ENCODE data around the gene HIP1R. TPM values are rescaled to one million over a fixed set of nuclear protein-coding genes. Genes with fewer than 3 reads are reported as not detected.
A peak's percentile ranks its signal among the peaks of the same experiment; 100 is the strongest.

Gene HIP1R
- total and polyA plus RNA-seq, 10 of the 15 experiments (the other 5 are each of a cell fraction or from before 2014, with no cell fraction given) = 0.18 to 27.7 (median 11.7) TPM

DNA sequence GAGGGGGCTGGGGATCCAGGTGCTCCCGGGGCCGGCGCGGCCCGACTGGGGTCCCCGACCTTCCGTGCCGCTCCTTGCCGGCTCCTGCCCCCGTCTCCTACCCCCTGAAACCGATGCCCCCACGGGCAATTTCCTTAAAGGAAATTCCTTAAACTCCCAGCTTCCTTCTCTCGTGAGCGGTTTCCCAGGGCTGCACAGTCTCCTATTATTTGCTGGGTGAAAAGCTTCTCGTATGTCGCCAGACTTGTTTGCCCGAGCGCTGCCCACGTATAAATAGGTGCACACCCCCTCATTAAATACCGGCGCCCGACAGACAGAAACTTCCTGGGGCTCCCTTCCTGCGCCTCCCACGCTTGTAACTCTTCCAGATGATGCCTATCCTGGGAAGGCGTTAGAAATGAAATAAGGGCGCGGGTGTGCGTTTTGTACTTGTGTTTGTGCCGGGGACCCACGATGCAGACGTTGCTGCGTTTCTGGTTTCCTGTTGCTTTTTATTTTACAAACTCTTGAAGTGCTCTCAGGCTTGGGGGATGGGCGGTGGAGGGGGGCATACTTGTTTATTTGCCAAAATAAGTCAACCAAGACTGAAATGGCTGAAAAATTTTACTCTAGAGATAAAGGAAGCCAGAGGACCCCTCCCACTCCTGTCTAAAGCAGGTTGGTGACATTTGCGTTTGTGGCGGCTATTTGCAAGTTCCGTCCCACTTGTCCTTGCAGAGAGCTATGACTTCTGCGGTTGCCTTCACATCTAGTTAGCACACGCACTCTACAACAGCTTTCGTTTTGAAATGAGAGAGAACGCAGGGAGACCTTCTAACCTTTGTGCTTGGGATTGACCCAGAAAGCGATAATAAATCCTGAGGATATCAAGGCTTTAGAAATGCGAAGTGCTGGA, 1.0 kb downstream of the HIP1R start (continued):
- TF ChIP-seq ZNF24 (IDR thresholded peaks at IDR 0.05) (no peak), IRF3 (IDR thresholded peaks at IDR 0.05) (no peak), CBFB (IDR thresholded peaks at IDR 0.05; ENCODE audit: low read depth) (peak; percentile 52; the same call in 1 of the 2 replicates), ZNF207 (IDR thresholded peaks at IDR 0.05; ENCODE audit: borderline replicate concordance) (0 out of 2 replicates have a peak, but pooled peaks have one; percentile 17), PML (IDR thresholded peaks at IDR 0.05; ENCODE audit: low read length) (peak; percentile 52; the same call in 1 of the 2 replicates), RUNX3 (IDR thresholded peaks at IDR 0.05; ENCODE audit: low read length) (peak; percentile 85), ZNF384 (IDR thresholded peaks at IDR 0.05; ENCODE audit: borderline replicate concordance, low read depth, low read length) (no peak), NFXL1 (IDR thresholded peaks at IDR 0.05; ENCODE audit: borderline replicate concordance) (no peak), ZZZ3 (IDR thresholded peaks at IDR 0.05; ENCODE audit: control insufficient read depth, insufficient read length, low read depth) (no peak), CBX5 (IDR thresholded peaks at IDR 0.05; ENCODE audit: low read depth) (no peak), NR2C1 (IDR thresholded peaks at IDR 0.05) (no peak)
- TF ChIP-seq, protein P1, sequence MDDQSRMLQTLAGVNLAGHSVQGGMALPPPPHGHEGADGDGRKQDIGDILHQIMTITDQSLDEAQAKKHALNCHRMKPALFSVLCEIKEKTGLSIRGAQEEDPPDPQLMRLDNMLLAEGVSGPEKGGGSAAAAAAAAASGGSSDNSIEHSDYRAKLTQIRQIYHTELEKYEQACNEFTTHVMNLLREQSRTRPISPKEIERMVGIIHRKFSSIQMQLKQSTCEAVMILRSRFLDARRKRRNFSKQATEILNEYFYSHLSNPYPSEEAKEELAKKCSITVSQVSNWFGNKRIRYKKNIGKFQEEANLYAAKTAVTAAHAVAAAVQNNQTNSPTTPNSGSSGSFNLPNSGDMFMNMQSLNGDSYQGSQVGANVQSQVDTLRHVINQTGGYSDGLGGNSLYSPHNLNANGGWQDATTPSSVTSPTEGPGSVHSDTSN (IDR thresholded peaks at IDR 0.05; ENCODE audit: insufficient replicate concordance, low read depth, low read length) = no peak
- TF ChIP-seq, protein P2, sequence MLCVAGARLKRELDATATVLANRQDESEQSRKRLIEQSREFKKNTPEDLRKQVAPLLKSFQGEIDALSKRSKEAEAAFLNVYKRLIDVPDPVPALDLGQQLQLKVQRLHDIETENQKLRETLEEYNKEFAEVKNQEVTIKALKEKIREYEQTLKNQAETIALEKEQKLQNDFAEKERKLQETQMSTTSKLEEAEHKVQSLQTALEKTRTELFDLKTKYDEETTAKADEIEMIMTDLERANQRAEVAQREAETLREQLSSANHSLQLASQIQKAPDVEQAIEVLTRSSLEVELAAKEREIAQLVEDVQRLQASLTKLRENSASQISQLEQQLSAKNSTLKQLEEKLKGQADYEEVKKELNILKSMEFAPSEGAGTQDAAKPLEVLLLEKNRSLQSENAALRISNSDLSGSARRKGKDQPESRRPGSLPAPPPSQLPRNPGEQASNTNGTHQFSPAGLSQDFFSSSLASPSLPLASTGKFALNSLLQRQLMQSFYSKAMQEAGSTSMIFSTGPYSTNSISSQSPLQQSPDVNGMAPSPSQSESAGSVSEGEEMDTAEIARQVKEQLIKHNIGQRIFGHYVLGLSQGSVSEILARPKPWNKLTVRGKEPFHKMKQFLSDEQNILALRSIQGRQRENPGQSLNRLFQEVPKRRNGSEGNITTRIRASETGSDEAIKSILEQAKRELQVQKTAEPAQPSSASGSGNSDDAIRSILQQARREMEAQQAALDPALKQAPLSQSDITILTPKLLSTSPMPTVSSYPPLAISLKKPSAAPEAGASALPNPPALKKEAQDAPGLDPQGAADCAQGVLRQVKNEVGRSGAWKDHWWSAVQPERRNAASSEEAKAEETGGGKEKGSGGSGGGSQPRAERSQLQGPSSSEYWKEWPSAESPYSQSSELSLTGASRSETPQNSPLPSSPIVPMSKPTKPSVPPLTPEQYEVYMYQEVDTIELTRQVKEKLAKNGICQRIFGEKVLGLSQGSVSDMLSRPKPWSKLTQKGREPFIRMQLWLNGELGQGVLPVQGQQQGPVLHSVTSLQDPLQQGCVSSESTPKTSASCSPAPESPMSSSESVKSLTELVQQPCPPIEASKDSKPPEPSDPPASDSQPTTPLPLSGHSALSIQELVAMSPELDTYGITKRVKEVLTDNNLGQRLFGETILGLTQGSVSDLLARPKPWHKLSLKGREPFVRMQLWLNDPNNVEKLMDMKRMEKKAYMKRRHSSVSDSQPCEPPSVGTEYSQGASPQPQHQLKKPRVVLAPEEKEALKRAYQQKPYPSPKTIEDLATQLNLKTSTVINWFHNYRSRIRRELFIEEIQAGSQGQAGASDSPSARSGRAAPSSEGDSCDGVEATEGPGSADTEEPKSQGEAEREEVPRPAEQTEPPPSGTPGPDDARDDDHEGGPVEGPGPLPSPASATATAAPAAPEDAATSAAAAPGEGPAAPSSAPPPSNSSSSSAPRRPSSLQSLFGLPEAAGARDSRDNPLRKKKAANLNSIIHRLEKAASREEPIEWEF (IDR thresholded peaks at IDR 0.05; ENCODE audit: insufficient replicate concordance, low read depth, low read length) = no peak

Data from GM12878 (cell line).